Kidney epithelial cell (primary cell): ENCODE results near the gene MED4. TPM values are rescaled to one million over a fixed set of nuclear protein-coding genes. Genes with fewer than 3 reads are reported as not detected.

Experiments used
- DNase-seq: peaks from one replicate; pipeline ENCODE4 v3.0.0-alpha.2; 2010; ENCODE audit warnings: low read depth
- H3K27me3 ChIP-seq: 2 replicates; pipeline ENCODE4 v1.6.0; 2011; ENCODE audit warnings: low read length; ENCODE audit not compliant: control insufficient read depth, insufficient read depth
- H3K36me3 ChIP-seq: 2 replicates; pipeline ENCODE4 v1.5.1; 2011; ENCODE audit warnings: low read length; ENCODE audit not compliant: control insufficient read depth, insufficient read depth
- H3K4me3 ChIP-seq: 2 replicates; pipeline ENCODE4 v1.5.1; 2011; ENCODE audit warnings: low read depth, mild to moderate bottlenecking, control low read depth, low read length
- CTCF ChIP-seq: IDR thresholded peaks from 2 replicates; pipeline ENCODE4 v1.5.1; 2011; ENCODE audit warnings: mild to moderate bottlenecking, moderate library complexity, low read length, control low read depth, inconsistent platforms; ENCODE audit not compliant: insufficient read depth, poor library complexity, severe bottlenecking
- total RNA-seq: library from RNA; depleted of rRNA; stranded (reverse); fragments of >200 nt; gene quantifications from 2 replicates; pipeline ENCODE4 v1.2.3, GENCODE V29; 2015

MED4 gene
- total RNA-seq, 1 donor from 2014 or later = 39.2 TPM

DNA sequence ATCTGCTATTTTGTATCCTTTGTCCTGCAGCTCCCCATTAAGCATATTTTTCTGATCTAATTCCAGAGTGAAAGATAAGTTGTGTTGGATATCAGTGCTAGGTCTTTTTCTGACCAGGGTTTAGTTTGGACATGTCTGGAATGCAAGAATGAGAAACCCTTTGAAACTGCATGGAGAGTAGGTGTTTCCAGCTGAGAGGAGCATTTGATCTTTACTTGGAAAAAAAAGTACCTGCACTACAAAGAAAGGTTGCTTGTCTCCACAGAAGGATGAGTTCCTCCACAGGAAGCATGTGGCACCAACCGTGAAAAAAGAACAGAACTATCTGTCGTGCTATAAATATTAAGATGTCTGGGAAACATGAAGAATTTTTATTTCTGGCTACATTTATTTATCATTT is 36.6 kb upstream of the MED4 start:
- no peaks in the 10 kb centered on the region for H3K36me3 ChIP-seq
- H3K27me3 ChIP-seq = no peaks in the 10 kb centered on the region
- TF ChIP-seq CTCF = no peak
- no peak overlapping the region for H3K4me3 ChIP-seq
- no peak for DNase-seq

DNA sequence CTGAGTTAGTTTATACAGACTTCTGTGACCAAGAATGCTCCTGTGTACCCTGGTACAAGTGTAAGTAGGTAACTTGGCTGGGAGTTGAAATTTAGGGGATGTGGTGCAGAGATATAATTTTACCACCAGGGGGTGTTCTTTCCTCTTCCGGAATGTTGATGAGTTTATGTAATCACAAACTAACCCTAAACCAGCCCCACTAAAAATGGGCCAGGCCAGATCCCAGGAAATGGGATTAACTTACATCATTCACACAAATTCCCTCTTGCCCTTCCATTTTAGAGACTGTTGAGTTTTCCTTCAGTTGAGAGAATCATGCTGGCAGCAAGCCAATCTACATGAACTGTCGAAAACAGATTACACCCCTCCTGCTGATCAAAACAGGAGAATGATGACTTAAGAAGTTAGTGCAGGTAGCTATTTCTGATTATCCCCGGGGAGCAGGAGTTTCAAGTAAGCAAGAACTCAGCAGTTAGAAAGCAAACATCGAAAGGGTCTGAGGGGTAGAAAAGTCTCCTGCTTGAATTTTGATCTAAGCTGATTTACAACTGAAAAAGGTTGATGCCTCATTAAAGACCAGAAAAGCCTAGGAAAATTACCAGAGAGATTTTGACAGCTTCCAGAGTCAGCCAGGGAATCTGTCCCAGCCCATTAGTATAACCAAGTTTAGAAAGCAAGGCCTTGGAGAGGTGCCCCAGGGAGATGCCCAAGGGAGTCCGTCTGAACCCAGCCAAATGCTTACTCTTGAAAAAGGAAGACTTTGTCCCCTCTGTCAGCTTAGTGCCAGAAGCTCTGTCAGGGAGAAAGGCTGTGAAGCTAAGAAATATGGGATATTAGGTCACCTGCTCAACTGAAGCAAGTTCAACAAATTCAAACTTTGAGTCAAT is 32.3 kb upstream of the MED4 start:
- no peaks in the 10 kb centered on the region for H3K36me3 ChIP-seq
- peak; percentile 69 for TF ChIP-seq CTCF
- no peaks in the 10 kb centered on the region for H3K27me3 ChIP-seq
- peak; percentile 9 for DNase-seq
- no peak overlapping the region for H3K4me3 ChIP-seq

- no peak for DNase-seq
- no peaks in the 10 kb centered on the region for H3K27me3 ChIP-seq
- no peak overlapping the region for H3K4me3 ChIP-seq
Measured at GRCh38 chr13:48125794-48126228, 30.9 kb upstream of the MED4 start.

GRCh38 chr13:48123812-48124211 is 28.9 kb upstream of the MED4 start:
- DNase-seq = no peak
- Histone ChIP-seq H3K4me3 (no peak overlapping the region), H3K27me3 (no peaks in the 10 kb centered on the region), H3K36me3 (no peaks in the 10 kb centered on the region)
- TF ChIP-seq CTCF = no peak

More at GRCh38 chr13:48125794-48126228, 30.9 kb upstream of the MED4 start:
- H3K36me3 ChIP-seq = no peaks in the 10 kb centered on the region
- TF ChIP-seq CTCF = no peak

- DNase-seq = peak; percentile 28
- H3K36me3 ChIP-seq = no peaks in the 10 kb centered on the region
- no peak overlapping the region for H3K4me3 ChIP-seq
- TF ChIP-seq CTCF = no peak
- no peaks in the 10 kb centered on the region for H3K27me3 ChIP-seq
Measured at GRCh38 chr13:48121733-48122132, 26.8 kb upstream of the MED4 start.
